Fibroblast of skin of left biceps (primary cell): Measurements from ENCODE around the gene PPM1L.

Experiments
- DNase-seq, 2 experiments: peaks; one replicate each; pipeline ENCODE4 v3.0.0-alpha.2; 2013; ENCODE audit warnings: low read depth in 2 of 2

Gene PPM1L

GRCh38 chr3:160763073-160763472 lies 7.0 kb downstream of the PPM1L start:
- no peak for DNase-seq

DNA sequence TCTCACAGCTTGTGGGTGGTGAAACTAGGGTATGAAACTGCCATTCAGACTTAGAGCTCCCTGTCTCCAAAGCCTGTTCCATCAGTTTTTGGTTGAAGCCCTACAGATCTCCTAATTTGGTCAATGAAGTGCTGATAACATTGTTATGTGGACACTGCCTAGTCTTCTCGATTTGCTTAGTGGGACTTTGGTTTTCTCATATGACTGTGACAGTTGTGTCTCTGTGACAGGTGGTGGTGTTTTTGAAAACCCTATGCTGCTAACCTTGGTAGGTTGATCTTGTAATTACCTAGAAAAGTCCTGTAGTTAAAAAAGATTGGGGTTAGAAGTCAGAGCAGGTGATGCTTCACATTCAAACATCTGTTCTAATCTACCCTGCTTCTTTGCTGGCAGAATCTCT lies 9.2 kb downstream of the PPM1L start:
- no peak for DNase-seq

DNA sequence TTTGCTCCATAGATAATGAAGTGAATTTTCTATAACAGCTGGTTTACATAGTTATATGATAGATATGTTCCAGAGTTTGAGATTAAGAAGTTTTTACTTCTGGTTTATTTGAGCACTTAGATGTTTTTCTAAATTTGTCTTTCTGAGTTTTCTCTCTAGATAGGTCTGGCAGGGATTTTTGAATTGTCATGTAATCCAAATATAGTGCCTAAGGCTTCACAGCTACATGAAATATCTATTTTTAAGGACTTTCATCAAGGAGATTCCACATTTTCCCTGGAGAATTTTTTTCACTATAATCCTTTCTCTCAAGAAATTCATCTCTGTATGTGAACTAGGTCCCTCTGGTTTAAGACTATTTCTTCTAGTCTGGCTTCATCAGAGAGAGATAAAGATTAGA lies 12.0 kb downstream of the PPM1L start:
- no peak for DNase-seq

GRCh38 chr3:160768918-160769317 lies 12.9 kb downstream of the PPM1L start:
- DNase-seq = no peak

- no peak for DNase-seq
These were observed 15.9 kb downstream of the PPM1L start for GRCh38 chr3:160771811-160772459.

GRCh38 chr3:160773722-160774121 lies 17.7 kb downstream of the PPM1L start:
- DNase-seq = no peak

- DNase-seq = no peak
These were observed 18.1 kb downstream of the PPM1L start for GRCh38 chr3:160774172-160774571.

GRCh38 chr3:160778480-160778879 lies 22.4 kb downstream of the PPM1L start:
- no peak for DNase-seq

DNA sequence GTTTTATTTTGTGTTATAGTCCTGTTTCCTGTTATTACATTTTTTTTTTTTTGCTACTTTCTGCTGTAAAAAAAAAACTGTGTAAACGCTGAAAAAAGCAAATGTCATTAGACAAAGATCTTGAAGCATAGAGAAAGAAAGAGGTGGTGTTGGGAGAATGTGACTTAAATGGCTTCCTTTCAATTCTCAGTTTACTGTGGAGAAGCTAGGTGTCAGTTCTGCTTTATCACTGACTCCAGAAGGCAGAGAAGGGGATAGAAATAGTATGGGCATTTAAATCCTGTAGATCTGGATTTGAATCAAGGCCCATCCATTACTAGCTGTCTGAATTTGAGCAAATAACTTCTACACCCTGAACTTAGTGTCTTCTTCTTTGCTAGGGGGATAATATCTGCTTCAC lies 23.0 kb downstream of the PPM1L start:
- DNase-seq = no peak

DNA sequence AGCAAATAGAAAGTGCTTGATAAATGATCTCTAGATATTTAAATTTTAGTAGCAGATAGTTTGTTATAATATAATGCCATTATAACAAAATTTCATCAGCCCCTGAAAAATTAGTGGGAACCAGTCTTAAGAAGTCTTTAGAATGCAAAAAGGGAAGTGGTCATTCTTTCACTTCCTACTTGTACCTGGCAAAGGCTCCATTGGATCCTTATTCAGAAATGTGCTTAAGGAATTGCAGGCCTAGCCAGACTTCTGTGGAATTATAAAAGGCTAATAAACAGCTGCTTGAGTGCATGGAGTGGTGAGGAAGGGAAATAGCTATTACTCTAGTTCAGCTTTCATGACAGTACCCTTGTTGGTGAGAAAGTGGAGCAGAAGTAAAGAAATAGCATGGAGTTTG lies 24.2 kb downstream of the PPM1L start:
- DNase-seq = no peak

- no peak for DNase-seq
These were observed 25.4 kb downstream of the PPM1L start for GRCh38 chr3:160781402-160781801.

DNA sequence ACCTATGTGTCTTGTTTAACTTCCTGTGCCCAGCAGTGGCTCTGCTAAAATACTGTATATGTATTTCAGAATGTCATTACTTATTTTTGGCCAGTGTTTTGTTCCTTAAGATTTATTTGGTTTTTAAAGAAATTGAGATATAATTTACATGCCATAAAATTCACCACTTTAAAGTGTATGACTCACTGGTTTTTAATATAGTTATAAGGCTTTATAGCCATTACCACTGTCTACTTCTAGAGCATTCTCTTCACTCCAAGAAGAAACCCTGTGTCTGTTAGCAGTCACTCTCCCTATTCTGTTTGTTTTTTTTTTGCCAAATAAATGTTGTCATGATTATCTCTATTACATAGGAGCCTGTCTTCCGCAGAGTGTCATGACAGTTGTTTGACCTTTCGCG lies 25.8 kb downstream of the PPM1L start:
- no peak for DNase-seq

DNA sequence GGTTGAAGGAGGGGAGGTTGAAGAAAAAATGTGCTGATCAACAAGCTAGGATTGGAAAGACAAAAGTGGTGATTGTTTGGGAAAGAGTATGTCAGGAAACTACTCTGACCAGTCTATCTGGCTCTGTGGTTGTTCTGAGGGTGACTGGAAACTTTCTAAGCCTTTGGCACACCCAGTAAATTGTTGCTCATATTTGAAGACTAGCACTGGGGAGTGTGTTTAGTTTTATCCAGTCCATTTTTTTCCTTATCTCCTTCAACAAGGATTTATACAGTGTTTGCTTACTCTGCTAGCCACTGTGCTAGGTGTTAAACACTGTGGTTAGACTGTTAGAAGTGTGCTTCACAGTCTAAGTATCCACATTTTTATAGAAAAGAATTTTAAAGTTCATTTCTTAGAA lies 28.8 kb downstream of the PPM1L start:
- DNase-seq = no peak

DNA sequence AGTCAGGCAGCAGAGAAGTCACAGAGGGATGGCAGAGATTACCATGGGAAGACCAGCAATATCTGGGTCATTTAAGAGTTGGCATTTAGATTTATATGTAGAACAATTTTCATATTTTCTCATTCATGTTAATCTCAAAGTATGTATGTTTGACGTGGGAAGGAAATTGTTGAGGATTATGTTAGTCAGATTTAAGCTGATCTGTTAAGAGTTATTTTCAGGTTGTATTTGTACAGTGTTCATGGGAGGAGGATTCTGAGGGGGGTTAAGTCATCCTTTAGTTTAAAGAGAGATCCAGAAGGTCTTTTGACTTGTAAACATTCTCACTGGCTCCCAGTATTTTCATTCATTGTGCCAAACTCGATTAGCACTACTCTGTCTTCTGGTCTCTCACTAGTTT lies 34.7 kb downstream of the PPM1L start:
- no peak for DNase-seq

- no peak for DNase-seq
These were observed 36.5 kb downstream of the PPM1L start for GRCh38 chr3:160792540-160792939.

- no peak for DNase-seq
These were observed 37.8 kb downstream of the PPM1L start for GRCh38 chr3:160793722-160794252.

- no peak for DNase-seq
These were observed 40.2 kb downstream of the PPM1L start for GRCh38 chr3:160796089-160796812.

DNA sequence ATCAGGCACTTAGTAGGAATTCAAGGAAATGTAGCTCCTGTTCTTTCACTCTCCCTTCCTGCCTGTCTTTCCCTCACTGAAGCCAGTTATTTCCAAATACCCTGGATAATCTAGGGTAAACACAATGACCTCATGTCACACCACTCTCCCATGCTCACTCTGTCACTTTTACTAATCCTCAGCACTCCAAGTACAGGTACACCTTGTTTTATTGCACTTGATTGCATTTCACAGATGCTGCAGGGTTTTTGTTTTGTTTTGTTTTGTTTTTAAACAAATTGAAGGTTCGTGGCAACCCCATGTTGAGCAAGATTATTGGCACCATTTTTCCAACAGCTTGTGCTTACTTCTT lies 40.8 kb downstream of the PPM1L start:
- DNase-seq = no peak

GRCh38 chr3:160797356-160797755 lies 41.3 kb downstream of the PPM1L start:
- DNase-seq = no peak

DNA sequence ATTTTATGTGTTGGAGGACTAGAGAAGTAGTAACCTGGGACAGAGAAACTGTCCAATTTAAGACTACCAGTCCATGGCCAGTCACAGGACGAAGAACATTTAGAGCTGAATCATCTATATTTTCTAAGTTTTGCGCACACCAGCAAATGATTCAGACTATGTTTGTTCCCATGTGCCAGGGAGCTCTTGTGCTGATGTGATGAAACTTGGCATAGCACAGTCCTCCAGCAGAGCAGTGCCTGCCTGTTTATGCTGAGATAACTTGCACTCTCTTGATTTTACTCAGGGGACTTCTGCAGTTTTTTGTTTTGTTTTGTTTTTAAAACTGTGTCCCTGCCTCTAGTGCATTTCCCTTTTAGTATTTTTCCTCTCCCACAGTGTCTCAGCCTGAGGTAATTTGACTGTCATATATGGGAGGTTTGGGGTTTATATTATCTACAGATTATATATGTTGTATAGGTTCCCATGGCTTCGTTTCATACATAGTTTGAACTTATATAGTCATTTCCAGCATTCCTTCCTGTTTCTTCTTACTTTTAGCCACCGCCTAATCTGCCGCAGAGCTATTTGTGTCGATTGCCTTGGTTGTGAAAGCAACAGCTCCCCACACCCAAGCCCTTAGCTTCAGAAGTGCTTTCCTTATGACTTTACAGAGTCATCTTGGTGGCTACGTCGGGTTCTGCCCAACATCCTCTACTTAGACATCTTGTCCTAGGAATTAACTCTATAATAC lies 45.5 kb downstream of the PPM1L start:
- DNase-seq = no peak

- no peak for DNase-seq
These were observed 48.7 kb downstream of the PPM1L start for GRCh38 chr3:160804762-160805161.

DNA sequence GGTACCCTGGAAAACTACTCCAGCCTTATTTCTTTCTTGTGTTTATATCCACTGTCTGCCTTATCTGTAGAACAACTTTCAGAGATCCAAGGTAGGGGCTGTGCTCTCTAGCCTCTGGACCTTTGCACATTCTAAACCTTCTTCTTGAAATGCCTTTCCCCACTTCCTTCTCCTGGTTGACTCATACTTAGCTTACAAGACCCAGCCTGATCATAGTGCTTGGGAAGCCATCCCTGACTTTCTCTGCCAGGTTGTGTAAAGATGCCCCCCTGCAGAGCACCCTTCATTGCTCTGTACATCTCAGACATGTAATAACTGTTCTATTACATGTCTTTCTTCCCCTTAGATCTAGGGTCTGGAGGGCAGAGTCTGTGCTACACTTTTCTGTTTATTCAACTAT lies 50.1 kb downstream of the PPM1L start:
- no peak for DNase-seq

GRCh38 chr3:160806686-160807085 lies 50.7 kb downstream of the PPM1L start:
- no peak for DNase-seq
